Activated T-cell treated with anti-CD3 and anti-CD28 coated beads, Interleukin-2, amount 50 U/mL, for 48 hours (primary cell): ENCODE data around the gene ZNF609.

Experiments used
- DNase-seq, 2 experiments: peaks; one replicate each; pipeline ENCODE4 v3.0.0-alpha.2; 2020

ZNF609 gene

DNA sequence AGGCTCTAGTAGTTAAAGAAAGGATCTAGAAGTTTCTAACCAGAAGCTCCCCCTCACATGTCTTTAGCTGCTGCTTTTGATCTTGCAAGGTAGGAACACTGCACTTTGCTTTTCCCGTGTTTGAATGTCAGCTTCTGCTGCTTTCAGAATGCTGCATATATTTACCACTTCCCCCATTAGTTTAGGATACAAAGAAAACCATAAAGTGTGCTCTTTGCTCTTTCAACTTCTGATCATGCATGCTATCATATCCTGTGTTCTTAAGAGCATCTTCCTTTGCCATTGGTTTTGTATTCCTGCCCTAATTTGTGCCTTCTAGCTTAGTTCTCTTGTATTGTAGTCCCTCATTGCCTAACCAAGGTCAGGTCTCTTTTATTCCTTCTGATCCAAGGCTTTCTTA lies 43.3 kb downstream of the ZNF609 start:
- DNase-seq: no peak

DNA sequence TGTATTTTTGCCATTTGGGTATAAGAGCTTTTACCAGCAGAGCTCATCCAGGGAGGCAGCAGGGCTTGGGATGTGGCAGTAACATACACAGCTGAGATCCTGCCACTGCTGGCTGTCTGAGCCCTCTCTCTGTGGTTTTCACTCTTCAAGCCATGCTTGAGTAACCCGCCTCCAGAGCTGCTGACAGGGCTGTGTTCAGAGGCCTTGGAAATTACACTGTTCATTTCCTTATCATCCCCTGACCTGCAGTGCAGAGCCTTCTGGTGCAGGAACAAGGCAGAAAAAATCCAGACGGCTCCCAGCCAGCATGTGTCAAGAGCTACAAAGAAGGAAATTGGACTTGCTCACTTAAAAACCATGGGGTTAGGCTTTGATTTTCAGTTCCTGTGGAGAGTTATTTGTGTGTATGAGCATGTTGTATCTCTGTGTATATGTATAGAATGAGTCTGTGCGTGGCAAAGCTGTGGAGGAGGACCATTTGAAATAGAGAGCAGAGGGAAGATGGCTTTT lies 47.0 kb downstream of the ZNF609 start:
- DNase-seq: peak; percentile 60 to 61

DNA sequence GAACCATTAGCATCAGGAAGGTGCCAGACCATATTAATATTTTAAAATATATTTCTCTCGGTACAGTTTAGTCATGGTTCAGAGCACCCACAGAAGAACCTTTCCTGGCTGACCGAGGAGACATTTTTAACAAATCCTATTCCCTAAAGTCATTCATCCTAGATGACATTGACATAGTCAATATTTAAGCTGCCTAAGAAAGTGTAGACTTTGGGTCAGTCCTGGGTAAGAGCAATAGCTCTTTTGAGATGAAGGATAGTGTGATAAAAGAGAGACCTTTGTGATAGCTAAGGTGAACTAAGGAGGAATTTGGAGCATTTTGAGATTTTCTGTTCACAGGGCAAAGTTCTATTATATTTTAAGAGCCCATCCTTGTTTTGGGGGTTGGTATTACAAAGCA lies 47.5 kb downstream of the ZNF609 start:
- DNase-seq: no peak

DNA sequence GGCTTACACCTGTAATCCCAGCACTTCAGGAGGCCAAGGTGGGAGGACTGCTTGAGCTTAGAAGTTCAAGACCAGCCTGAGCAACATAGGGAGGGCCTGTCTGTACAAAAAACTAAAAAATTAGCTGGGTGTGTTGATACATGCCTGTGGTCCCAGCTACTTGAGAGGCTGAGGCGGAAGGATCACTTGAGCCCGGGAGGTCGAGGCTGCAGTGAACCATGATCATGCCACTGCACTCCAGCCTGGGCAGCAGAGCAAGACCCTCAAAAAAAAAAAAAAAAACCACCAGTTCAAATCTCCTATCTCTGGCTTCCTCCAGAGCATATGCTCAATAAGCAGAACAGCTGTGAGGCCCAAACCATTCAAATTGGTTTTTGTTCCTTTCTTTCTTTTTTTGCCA lies 53.4 kb downstream of the ZNF609 start:
- DNase-seq: no peak

DNA sequence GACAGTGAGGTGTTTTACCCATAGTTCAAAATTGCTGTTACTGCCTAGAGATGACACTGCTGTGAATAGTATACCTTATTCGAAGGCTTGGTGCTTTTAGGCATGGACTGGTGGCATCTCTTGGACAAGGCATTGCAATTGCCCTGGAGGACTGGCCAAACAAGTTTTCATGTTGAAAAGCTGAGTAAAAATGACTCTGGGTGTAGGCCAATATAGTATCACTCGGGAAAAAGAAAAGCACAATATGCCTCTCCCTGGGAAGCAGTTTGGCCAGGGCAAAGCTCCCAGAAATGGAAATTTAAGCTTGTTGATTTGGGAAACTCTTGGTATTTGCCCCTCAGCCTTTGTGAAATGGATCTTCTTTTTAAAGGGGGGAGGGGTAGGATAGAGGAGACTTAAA lies 54.8 kb downstream of the ZNF609 start:
- no peak for DNase-seq

DNA sequence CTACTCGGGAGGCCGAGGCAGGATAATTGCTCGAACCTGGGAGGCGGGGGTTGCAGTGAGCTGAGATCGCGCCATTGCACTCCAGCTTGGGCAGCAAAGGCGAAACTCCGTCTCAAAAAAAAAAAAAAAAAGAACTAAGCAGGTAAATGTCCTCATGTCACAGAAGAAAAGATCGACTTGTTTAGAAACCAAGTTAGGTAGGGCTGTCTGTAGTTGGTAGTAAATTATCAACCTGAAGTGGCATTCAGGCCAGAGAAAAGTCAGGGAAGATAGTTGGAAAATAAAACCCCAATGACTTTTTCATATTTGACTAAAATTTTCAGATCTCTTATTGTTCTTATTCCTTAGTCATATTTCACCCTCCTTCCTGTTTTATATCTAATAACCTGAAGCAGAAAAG lies 55.4 kb downstream of the ZNF609 start:
- no peak for DNase-seq

DNA sequence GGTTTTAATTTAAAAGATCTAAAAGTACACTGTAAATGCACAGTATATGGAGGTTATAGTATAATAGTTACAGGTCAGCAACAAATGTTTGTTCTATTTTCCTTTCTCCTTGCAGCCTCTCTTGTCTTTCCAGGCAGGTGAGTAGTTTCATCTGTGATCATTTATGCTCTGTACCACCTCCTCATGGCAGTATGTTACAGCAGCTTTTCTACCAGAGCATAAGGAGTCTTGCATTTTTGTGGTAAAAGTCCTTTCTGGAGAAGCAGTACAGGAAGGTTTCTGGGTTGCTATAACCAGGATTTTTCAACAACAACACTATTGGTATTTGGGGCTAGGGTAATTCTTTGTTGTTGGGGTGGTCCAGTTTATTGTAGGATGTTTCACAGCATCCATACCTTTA lies 59.5 kb downstream of the ZNF609 start:
- no peak for DNase-seq

DNA sequence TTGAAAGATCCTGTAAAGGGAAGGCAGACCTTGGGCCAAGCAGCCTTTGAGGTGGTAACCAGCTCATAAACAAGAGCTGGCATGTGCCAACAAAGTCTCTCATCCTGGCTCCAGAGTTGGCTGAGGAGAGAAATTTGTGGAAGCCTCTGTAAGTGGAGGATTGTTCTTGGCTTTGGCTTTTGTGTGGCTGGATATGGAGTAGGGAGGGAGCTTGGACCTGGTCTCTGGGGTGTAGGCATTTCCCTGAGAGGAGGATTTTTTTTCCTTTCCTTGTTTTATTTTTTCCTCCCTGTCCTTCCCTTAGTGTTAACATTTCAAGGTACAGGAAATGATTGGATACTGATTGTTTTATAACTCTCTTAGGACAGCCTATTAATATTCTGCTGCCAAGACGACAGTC lies 60.8 kb downstream of the ZNF609 start:
- DNase-seq: no peak

DNA sequence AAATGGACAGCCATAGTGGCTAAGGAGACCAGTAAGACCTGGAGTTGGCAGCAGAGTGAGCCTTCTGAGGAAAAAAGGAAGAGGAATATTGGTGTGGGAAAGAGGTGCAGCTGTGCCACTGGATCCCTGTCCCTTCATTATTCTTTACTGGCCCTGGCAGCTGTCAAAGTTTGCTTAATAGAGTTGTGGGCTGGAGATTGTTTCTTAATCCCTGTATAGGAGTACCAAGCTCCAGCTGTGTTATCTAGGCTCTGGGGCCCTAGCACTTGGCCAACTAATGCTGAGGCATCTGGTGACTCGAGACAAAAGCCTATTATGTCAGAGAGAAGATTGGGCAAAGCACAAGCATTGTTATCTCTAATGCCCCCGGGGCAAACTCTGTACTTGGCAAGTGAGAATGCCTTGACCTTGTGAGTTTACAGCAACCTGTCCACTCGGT lies 61.4 kb downstream of the ZNF609 start:
- DNase-seq: no peak

DNA sequence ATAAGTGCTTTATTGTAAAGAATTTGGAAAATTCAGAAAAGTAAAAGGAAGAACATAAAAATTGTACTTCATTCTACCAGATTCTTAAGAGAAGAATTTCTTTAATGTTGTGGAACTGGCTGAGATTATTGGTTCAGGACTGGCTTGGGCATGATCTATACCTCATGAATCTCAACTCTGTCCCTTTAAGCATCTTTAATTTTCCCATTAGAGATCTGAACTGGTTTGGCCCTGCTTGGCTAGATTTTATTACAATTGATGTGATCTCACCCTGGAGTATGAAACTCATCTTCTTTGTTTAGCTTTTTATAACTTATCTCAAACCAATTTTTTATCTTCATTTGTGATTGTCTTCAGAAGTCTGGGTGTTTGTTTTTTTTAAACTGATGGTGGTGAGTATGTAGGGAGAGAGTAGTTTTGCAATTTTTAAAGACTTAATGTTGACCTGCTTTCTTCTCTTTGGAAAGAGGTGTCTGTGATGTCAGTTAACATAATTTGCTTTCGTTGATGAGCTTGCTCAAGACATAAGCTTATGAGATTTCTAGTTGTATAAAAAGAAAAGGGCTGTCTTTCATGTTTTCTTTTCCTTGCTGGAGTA lies 61.9 kb downstream of the ZNF609 start:
- no peak for DNase-seq

DNA sequence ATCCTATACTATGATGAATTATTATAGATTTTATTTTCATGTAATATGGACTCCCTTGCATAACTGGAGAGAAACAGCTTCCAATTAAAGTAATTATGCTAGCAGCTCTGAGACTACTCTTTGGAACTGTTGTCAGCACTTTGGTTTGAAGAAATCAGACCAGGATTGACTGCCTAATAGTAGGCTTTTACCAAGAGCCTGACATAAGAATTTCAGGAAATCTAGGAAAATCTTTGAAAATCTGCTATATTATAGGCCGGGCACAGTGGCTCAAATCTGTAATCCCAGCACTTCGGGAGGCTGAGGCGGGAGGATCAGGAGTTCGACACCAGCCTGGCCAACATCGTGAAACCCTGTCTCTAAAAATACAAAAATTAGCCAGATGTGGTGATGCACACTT lies 62.9 kb downstream of the ZNF609 start:
- DNase-seq: no peak

DNA sequence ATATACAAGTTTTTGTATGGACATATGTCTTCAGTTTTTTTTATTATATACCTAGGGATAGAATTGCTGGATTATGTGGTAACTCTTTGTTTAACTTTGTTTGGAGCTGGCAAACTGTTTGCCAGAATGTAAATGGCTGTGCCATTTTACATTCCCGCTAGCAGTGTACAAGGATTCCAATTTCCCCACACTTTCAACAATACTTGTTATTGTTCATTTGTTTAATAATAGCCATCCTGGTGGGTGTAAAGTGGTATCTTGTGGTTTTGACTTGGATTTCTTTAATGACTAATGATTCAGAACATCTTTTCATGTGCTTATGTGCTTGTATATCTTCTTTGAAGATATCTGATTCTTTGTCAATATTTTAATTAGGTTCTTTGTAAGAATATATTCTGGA lies 64.4 kb downstream of the ZNF609 start:
- DNase-seq: no peak

DNA sequence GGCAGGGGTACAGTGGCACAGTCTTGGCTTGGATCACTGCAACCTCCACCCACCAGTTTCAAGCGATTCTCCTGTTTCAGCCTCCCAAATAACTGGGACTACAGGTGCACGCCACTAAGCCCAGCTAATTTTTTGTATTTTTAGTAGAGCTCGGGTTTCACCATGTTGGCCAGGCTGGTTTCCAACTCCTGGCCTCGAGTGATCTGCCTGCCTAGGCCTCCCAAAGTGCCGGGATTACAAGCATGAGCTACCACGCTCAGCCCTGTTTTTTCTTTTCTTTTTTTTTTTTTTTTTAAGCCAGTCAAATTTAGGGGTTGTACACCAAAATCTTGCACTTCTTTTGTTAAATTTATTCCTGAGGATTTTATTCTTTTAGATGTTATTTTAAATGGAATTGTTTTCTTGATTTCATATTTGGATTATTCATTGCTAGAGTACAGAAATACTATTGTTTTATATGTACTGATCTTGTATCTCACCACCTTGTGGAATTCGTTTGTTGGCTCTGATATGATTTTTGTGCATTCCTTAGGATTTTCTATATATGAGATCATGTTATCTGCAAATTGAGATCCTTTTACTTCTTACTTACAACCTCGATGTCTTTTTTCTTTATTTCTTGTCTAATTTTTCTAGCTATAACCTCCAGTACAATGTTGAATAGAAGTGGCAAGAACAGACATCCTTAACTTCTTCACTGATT lies 65.6 kb downstream of the ZNF609 start:
- no peak for DNase-seq

DNA sequence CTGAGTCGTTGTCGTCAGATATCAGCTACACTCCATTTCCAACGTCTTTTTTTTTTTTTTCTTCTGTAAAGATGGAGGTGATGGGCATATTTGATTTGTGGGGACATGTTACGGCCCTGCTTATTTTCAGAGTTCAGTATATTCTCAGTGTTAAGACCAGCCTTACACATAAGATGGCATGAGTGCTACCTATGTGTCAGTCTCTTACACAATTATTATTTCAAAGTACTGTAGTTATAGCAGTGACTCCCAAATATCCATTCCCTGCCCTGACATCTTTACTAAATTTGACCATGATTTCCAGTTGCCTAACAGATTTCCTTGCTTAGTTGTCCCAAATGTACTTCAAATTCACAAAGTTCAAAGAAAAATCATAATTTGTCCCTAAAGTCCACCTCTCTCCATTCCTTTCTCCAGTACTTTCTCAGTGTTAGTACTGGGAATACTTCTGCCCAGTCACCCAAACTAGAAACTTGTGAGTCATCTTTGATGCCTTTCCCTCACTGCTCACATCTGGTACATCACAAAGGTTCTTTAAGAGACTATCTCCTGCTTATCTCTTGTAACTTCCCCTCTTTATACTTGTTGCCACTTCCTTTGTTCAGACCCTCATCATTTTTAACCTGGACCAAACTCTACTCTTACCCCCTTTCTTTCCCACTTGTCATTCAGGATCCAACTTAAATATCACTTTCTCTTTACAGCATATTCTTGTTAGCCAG lies 67.0 kb downstream of the ZNF609 start:
- DNase-seq: no peak

DNA sequence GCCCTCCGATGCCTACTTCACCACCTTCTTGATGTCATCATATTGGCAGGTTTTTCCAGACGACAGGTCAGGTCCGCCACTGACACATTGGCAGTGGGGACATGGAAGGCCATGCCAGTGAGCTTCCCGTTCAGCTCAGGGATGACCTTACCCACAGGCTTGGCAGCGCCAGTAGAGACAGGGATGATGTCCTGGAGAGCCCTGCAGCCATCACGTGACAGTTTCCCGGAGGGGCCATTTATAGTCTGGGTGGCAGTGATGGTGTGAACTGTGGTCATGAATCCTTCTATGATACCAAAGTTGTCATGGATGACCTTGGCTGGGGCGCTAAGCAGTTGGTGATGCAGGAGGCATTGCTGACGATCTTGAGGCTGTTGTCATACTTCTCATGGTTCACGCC lies 68.5 kb downstream of the ZNF609 start:
- DNase-seq: no peak

DNA sequence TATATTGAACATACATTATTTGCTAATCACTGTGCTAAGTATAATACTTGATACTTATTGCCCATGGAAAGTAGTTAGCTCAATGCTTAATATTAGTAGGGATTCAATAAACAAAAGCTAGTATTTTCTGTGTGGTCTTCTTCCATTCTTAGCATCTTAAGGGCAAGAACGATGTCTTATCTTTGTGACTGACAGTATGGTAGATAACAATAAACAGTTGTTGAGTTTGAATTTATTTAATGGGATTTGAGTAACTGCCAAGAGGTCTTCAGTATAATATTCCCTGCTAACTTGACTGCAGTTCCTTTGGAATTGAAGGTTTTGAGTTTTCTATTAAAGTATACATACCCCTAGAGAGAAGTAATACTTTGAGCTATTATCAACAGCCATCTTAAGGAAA lies 70.1 kb downstream of the ZNF609 start:
- DNase-seq: no peak

DNA sequence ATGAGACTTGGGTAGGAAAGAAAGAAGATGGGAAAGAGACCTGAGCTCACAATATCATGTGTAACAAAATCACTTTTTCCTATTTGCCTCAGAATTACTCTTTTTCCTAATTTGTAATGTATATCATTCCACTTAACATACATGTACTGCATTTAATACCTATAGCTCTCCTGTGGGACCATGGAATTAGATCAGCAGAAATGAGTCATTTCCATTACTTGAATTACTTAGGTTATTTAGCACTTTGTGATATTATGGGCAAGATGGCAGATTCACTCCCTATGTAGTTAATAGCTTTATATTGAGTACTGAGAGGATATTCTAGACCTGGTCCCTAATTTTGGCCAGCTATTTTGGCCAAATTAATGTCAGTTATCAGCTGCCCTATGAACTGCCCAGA lies 70.5 kb downstream of the ZNF609 start:
- DNase-seq: no peak

DNA sequence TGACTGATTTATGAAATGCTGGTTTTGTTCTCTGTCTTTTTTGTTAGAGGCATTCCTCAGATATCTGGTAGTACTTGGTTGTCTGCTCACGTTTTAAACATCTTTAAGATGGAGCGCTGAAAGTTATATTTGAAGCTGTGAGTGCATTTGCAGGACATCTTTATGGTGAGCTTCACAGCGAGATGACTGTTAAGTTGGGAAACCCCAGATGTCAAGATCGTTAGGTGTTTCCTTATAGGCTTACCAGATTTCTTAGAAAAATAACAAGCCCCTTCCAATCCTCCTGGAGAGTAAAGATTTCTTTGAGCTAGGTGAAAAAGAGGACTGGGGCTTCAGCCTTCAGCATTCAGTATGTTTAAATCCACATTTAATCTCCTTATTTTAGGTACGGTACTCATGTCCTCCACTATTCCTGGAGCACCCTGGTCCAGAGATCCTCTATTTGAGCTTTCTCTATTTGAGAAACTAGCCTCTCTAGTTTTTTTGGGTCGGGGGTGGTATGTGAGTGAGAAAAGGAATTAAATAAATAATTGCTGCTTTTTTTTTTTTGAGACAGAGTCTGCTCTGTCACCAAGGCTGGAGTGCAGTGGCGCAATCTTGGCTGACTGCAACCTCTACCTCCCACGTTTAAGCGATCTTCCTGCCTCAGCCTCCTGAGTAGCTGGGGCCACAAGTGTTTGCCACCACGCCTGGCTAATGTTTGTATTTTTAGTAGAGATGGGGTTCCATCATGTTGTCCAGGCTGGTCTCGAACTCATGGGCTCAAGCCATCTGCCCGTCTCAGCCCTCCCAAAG lies 72.3 kb downstream of the ZNF609 start:
- DNase-seq: peak; percentile 42 to 53

DNA sequence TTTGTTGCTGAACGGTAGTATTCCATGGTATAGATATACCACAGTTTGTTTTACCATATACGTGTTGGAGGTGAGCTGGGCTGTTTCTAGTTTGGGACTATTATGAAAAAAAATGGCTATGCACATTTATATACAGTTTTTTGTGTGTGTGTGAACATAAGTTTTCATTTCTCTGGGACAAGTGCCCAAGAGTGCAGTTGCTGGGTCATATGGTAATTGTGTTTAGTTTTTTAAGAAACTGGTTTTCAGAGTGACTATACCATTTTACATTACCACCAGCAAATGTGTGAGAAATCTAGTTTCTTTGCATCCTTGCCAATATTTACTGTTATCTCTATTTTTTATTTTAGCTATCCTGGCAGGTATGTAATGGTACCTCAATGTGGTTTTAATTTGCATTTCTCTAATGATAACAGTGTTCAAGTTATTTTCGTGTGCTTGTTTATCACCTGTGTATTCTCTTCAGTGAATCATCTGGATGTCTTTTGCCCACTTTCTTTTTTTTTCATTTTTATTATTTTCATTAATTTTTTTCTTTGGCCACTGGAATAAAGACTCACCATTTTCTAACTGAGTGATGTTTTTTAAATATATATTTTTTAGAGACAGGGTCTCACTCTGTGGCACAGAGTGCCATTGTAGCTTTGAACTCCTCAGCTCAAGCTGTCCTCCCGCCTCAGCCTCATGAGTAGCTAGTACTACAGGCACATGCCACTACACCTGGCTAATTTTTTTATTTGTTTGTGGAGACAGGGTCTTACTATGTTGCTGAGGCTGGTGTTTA lies 75.3 kb downstream of the ZNF609 start:
- no peak for DNase-seq

DNA sequence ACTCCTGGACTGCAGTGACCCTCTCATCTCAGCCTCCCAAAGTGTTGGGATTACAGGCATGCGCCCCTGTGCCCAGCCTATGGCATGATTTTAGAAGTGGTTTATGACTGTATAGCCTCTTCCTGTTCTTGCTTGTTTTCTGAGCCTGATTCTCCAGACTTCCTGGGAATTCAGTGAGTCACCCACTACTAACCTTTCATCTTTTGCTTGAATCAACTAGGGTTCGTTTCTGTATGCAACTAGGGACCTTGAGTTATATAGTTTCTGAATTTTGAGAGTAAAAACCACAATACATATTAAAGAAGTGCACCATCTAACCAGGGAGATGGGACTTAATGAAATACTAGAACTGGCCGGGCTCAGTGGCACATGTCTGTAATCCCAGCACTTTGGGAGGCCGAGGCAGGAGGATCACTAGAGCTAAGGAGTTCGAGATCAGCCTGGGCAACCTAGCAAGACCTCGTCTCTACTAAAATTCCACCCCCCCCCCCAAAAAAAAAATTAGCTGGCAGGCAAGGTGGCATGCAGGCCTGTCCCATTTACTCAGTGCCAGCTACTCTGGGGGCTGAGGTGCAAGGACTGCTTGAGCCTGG lies 76.0 kb downstream of the ZNF609 start:
- DNase-seq: peak; percentile 35 to 57

DNA sequence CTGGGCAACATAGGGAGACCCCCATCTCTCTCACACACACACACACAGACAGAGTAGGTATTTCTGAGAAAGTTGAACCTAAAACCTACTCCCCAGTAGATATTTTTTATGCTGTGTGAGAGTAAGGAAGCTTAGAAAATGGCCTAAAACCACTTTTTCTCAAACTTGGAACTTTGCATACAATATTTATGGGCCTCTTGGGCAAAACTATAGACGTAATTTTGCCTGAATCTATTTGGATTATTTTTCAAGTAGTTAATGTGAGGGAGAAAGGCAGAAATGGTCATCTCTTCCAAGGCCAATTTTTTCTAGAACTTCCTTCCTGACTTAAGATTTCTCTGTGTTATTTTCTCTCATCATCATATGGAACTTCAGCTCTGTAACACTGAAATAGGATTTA lies 81.7 kb downstream of the ZNF609 start:
- no peak for DNase-seq

DNA sequence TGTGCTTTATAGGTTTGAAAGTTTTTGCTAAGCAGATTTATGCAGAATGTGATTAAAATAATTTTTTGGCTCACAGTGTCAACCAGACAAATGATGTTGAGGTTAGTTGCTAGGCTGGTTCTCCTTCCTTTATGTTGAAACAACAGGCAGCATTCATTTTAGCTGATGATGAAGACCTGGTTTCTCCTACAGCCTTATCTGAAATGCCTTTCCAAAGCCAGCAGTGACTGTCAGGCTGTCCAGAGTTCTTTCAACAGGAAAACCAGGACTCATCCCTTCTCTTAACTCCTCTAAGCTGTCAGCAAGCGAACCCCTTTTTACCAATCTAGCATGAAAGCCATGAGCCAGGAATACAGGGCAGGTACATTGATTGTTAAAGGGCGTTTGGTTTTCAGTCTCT lies 84.1 kb downstream of the ZNF609 start:
- no peak for DNase-seq
